Common myeloid progenitor, CD34-positive (primary cell): ENCODE data around the gene TWSG1.

Experiments
- CTCF ChIA-PET: fragments of 350-600 bp; sonication (Branson Sonifier 250); formaldehyde crosslinking; loops from one replicate; lab custom pipeline; 2021; ENCODE audit warnings: antibody characterized with exemption; lab: Charles Lee
- POLR2A ChIA-PET: fragments of 350-600 bp; sonication (Branson Sonifier 250); formaldehyde crosslinking; loops from one replicate; lab custom pipeline; 2021; ENCODE audit warnings: antibody characterized with exemption; lab: Charles Lee
- DNase-seq, 3 donors: peaks; one replicate each; pipeline versions ENCODE4 v3.0.0 to v3.0.0-alpha.2; 2013
- H3K27ac ChIP-seq, 2 experiments: 1 replicate in 1 of 2; 2 replicates in 1 of 2; pipeline ENCODE4 v1.7.0; 2013; ENCODE audit warnings: inconsistent platforms in 2 of 2, low read length in 2 of 2, mild to moderate bottlenecking in 2 of 2, low read depth in 1 of 2, moderate library complexity in 1 of 2; ENCODE audit not compliant: severe bottlenecking in 2 of 2, insufficient read depth in 1 of 2, poor library complexity in 1 of 2
- H3K27me3 ChIP-seq, 5 experiments: replicated peaks in 2 of 5; 1 replicate in 3 of 5; 2 replicates in 2 of 5; pipeline versions ENCODE4 v1.6.1 to v1.7.0; 2013; ENCODE audit warnings: low read length in 4 of 5, mild to moderate bottlenecking in 2 of 5, moderate library complexity in 2 of 5, inconsistent platforms in 1 of 5; ENCODE audit not compliant: insufficient read depth in 5 of 5, control insufficient read depth in 4 of 5
- H3K36me3 ChIP-seq, 4 experiments: 1 replicate in 2 of 4; 2 replicates in 2 of 4; pipeline versions ENCODE4 v1.6.1 to v1.7.0; 2013; ENCODE audit warnings: low read length in 3 of 4, control low read depth in 1 of 4, mild to moderate bottlenecking in 1 of 4; ENCODE audit not compliant: control insufficient read depth in 4 of 4, insufficient read depth in 4 of 4
- H3K4me1 ChIP-seq, 4 experiments: 1 replicate in 3 of 4; 2 replicates in 1 of 4; pipeline versions ENCODE4 v1.6.1 to v1.7.1; 2013; ENCODE audit warnings: low read length in 3 of 4, mild to moderate bottlenecking in 3 of 4, control low read depth in 1 of 4, inconsistent platforms in 1 of 4, moderate library complexity in 1 of 4; ENCODE audit not compliant: control insufficient read depth in 4 of 4, insufficient read depth in 4 of 4; ENCODE audit errors: control extremely low read depth in 1 of 4
- H3K4me3 ChIP-seq, 7 experiments: 1 replicate in 4 of 7; 2 replicates in 3 of 7; pipeline versions ENCODE4 v1.5.1 to v1.7.0; 2013; ENCODE audit warnings: mild to moderate bottlenecking in 7 of 7, low read length in 6 of 7, moderate library complexity in 6 of 7, inconsistent platforms in 2 of 7, low read depth in 2 of 7, control low read depth in 1 of 7; ENCODE audit not compliant: insufficient read depth in 4 of 7, control insufficient read depth in 1 of 7; ENCODE audit errors: extremely low read depth in 1 of 7
- H3K9me3 ChIP-seq, 5 experiments: 1 replicate in 4 of 5; 2 replicates in 1 of 5; pipeline versions ENCODE4 v1.6.1 to v1.7.1; 2013; ENCODE audit warnings: low read length in 4 of 5, mild to moderate bottlenecking in 2 of 5, inconsistent platforms in 1 of 5, low read depth in 1 of 5, moderate library complexity in 1 of 5; ENCODE audit not compliant: control insufficient read depth in 4 of 5, insufficient read depth in 2 of 5; ENCODE audit errors: control extremely low read depth in 1 of 5
- WGBS: methylation state at CpG from one replicate; pipeline ENCODE4 v1.1.5; 2013; ENCODE audit not compliant: insufficient coverage; 5-methylcytosine and 5-hydroxymethylcytosine counted together

Gene TWSG1

GRCh38 chr18:9322744-9323143 is 11.8 kb upstream of the TWSG1 start:
- WGBS = 71% methylated on average over 2 of the region's 2 CpGs
- POLR2A ChIA-PET = interaction anchor here (0.8 kb wide), 1 partner anchor 12 kb away, joined by 3 read pairs; the partner anchor contains the start of gene TWSG1

GRCh38 chr18:9323750-9324445 is 10.7 kb upstream of the TWSG1 start:
- no CpG with 5 or more reads among the region's 3 CpGs for WGBS
- Histone ChIP-seq H3K4me1 (peaks cover 0 to 13% (median 5%) of the 10 kb centered on the region in 4 experiments), H3K27ac (no peak overlapping the region), H3K36me3 (no peaks in the 10 kb centered on the region), H3K27me3 (no peaks in the 10 kb centered on the region), H3K4me3 (no peak overlapping the region), H3K9me3 (peaks cover 1 to 17% (median 8%) of the 10 kb centered on the region in 5 experiments)
- POLR2A ChIA-PET = no interaction called here
- peak in 1 of 3 donors; percentile 12 for DNase-seq
- CTCF ChIA-PET = interaction anchor here (1.0 kb wide), 1 partner anchor 47 kb away, joined by 6 read pairs; no protein-coding TSS in a partner anchor

More at GRCh38 chr18:9322744-9323143, 11.8 kb upstream of the TWSG1 start:
- DNase-seq = no peak
- Histone ChIP-seq H3K36me3 (no peaks in the 10 kb centered on the region), H3K4me1 (peaks cover 0 to 13% (median 5%) of the 10 kb centered on the region in 4 experiments), H3K9me3 (peaks cover under 1 to 6% (median 5%) of the 10 kb centered on the region in 5 experiments), H3K27me3 (no peaks in the 10 kb centered on the region), H3K27ac (no peak overlapping the region), H3K4me3 (no peak overlapping the region)
- CTCF ChIA-PET = interaction anchor here (1.0 to 1.5 kb wide), 2 partner anchors 12 to 48 kb away, joined by 4 to 6 read pairs; partner anchors contain the start of gene TWSG1

GRCh38 chr18:9325716-9326115 is 8.9 kb upstream of the TWSG1 start:
- ChIA-PET POLR2A (no interaction called here), CTCF (interaction anchor here (1.0 kb wide), 1 partner anchor 9 kb away, joined by 4 read pairs; the partner anchor contains the start of gene TWSG1)
- Histone ChIP-seq H3K9me3 (peaks cover 3 to 23% (median 7%) of the 10 kb centered on the region in 5 experiments), H3K27me3 (no peaks in the 10 kb centered on the region), H3K36me3 (no peaks in the 10 kb centered on the region), H3K4me3 (no peak overlapping the region), H3K4me1 (peaks cover 0 to 8% (median 5%) of the 10 kb centered on the region in 4 experiments), H3K27ac (no peak overlapping the region)
- no peak for DNase-seq
- 100% methylated on average over 1 of the region's 2 CpGs for WGBS

GRCh38 chr18:9328776-9329175 is 5.8 kb upstream of the TWSG1 start:
- DNase-seq = no peak
- no peak overlapping the region for H3K4me3 ChIP-seq
- H3K36me3 ChIP-seq = no peaks in the 10 kb centered on the region
- WGBS = 100% methylated on average over 1 of the region's 2 CpGs
- H3K4me1 ChIP-seq = peaks cover 0 to 10% (median 3%) of the 10 kb centered on the region in 4 experiments
- H3K27ac ChIP-seq = no peak overlapping the region
- ChIA-PET CTCF (no interaction called here), POLR2A (no interaction called here)
- no peaks in the 10 kb centered on the region for H3K27me3 ChIP-seq
- peaks cover 3 to 21% (median 7%) of the 10 kb centered on the region in 5 experiments for H3K9me3 ChIP-seq

GRCh38 chr18:9329471-9329870 is 5.1 kb upstream of the TWSG1 start:
- DNase-seq = no peak
- Histone ChIP-seq H3K27me3 (no peaks in the 10 kb centered on the region), H3K27ac (no peak overlapping the region), H3K4me3 (no peak overlapping the region), H3K9me3 (peaks cover 3 to 21% (median 7%) of the 10 kb centered on the region in 5 experiments), H3K4me1 (peaks cover 0 to 9% (median 7%) of the 10 kb centered on the region in 4 experiments), H3K36me3 (no peaks in the 10 kb centered on the region)
- POLR2A ChIA-PET = no interaction called here
- CTCF ChIA-PET = interaction anchor here (0.5 to 1.0 kb wide), 2 partner anchors 140 to 555 kb away, joined by 3 read pairs; no protein-coding TSS in a partner anchor
- WGBS = no CpG with 5 or more reads among the region's 1 CpG

GRCh38 chr18:9330419-9330818 is 4.2 kb upstream of the TWSG1 start:
- ChIA-PET POLR2A (no interaction called here), CTCF (interaction anchor here (1.0 kb wide), 1 partner anchor 141 kb away, joined by 3 read pairs; no protein-coding TSS in a partner anchor)
- no CpG with 5 or more reads among the region's 3 CpGs for WGBS

More at GRCh38 chr18:9330419-9330818, 4.2 kb upstream of the TWSG1 start:
- H3K36me3 ChIP-seq = no peaks in the 10 kb centered on the region
- peaks cover 3 to 21% (median 7%) of the 10 kb centered on the region in 5 experiments for H3K9me3 ChIP-seq
- H3K4me1 ChIP-seq = peaks cover 2 to 14% (median 9%) of the 10 kb centered on the region in 4 experiments
- DNase-seq = no peak
- H3K27ac ChIP-seq = no peak overlapping the region
- no peaks in the 10 kb centered on the region for H3K27me3 ChIP-seq
- no peak overlapping the region for H3K4me3 ChIP-seq
